Activated effector memory CD4-positive, alpha-beta T cell treated with anti-CD3 and anti-CD28 coated beads, Interleukin-2, amount 50 U/mL, for 16 hours (primary cell): Measurements from ENCODE around the gene APOB.
A peak's percentile ranks its signal among the peaks of the same experiment; 100 is the strongest.

Experiments
- DNase-seq: peaks from one replicate; pipeline ENCODE4 v3.0.0-alpha.2; 2020

The APOB gene

DNA sequence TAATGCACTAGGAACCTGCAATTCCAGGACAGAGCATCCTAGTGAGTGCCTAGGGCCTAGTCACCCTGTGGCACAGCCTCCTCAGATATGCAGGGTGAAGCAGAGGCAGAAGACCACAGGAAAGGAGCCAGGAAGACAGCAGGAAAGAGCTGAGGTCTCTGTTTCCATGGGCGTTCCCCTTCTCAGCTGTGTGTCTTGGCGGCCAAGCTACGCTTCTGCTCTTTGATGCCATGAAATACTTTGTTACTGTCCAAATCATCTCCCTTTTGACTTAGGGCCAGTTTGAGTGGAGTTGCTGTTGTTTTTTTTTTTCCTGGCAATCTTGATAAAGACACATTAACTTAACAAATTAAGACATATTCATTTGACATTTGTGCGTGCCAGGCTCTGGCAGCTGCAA is 67.3 kb downstream of the APOB start:
- DNase-seq = no peak

DNA sequence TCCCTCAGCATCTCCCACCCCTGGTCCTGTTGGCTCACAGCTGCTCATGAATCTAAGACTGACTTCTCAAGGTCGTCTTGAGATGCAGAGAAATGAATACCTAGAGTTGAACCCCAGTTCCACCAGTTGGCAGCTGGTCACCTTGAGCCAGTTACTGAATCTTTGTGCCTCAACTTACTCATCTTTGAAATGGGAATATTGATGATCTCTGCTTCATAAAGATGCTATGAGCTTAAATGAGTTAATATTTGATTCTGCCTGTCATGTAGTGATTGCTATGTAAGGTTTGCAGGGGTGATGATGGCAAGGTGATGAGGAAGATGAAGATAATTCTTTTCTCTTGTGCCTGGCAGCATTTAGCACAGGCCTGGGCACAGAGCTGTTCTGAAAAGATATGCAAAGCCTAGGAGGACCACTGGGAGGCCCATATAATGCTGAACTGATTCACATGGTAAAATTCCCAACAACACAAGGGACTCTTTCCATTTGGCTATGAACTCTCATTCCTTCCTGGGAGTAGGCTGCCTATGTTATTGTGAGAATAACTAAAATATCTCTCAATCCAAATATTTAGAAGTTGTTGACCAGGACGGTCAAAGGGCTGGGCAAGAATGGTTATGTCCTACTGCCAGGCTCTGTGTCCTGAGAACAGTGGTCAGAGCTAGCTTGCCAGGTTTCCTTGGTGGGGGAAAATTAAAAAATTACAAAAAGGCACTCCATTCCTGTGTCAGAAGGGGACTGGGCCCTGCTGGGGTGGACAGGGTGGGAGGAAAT is 70.9 kb downstream of the APOB start:
- DNase-seq = no peak

DNA sequence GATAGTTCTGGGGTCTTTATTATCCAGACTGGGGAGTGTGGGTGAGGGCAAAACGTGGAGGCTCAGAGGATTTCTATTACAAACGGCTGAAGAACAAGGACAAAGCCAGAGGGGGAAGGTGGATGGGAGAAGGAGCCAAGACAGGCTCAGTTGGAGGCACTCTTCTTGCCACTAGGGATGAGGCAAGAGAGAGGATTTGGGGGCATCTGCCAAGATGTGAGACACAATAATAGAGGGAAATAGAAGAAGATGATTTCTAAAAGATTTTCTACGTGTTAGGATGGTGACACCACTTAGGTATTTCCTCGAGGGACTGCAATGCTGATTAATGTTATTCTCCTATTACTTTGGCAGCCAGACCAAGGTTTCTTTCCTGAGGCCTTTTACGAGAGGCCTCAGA is 71.8 kb downstream of the APOB start:
- DNase-seq = no peak

DNA sequence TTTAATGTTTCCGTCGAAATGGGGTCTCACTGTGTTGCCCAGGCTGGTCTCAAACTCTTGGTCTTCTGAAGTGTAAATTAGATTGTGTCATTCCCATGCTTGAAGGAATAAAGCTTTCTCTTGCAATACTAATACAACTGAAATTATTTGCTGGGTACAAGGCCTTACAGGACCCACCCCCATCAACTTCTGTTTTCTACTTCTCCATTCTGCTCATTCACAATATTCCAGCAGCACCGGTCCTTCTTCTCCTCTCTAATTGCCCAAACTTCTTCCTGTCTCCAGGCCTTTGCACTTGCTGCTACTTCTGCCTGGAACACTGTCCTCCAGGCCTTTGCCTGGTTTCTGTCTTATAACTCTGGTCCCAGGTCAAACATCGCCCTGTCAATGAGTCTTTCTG is 73.8 kb downstream of the APOB start:
- no peak for DNase-seq

DNA sequence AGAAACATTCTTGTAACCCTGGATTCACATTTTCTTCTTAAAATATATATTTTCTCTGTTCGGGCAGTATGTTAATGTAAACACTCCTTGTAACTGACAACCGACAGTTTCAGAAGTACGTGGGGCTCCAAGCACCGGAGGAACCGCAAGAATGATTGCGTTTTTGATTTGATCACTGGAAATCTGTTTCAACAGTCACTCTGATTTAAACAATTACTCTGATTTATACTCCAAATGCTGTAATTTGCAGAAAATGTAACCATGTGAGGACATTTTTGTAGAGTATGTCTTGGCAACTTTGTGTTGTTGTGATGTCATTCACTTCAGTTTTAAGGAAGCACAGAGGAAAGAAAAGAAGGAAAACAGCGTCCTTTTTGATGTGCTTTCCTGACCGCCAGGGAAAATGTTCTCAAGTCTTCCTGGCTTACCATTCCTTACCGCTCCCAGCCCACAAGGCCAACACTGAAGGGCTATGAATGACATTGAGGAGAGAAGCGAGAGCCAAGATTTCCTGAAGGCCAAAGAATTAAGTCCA is 77.7 kb downstream of the APOB start:
- no peak for DNase-seq

DNA sequence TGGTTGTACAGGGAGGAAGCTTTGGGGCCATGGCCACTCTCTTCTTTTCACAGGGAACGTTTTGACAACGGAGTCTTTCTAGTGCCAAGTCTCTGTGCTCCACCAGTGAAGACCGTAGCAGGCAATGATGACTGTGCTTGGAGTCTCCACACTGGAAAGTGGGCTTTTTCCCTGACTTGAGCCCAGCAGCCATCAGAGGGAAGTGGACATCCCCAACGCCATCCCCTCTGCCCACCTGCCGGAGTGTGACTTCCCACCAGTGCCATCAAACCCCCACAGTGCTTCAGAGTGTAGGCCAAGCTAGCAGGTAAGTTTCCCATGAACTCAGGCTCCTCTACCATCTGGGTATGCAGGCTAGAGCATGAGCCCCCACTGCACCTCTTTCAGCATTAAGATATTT is 78.7 kb downstream of the APOB start:
- no peak for DNase-seq

DNA sequence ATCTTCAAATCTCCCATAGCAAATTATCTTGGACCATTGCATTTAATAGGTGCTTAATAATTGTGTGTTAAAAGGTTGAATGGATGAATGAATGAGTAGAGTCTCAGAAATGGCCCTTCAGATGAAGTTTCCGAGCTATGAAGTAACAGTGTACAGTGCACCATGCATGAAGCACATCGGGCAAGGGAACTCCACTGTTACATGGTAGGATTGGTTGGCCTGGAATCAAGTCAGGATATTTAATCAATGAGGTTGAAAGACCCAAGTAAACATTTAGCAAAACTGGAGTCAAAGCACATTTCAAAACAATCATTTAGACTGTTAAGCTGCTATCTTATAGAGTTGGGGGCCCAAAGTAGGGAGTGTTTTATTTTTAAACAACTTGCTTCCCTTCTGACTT is 80.0 kb downstream of the APOB start:
- DNase-seq = no peak

DNA sequence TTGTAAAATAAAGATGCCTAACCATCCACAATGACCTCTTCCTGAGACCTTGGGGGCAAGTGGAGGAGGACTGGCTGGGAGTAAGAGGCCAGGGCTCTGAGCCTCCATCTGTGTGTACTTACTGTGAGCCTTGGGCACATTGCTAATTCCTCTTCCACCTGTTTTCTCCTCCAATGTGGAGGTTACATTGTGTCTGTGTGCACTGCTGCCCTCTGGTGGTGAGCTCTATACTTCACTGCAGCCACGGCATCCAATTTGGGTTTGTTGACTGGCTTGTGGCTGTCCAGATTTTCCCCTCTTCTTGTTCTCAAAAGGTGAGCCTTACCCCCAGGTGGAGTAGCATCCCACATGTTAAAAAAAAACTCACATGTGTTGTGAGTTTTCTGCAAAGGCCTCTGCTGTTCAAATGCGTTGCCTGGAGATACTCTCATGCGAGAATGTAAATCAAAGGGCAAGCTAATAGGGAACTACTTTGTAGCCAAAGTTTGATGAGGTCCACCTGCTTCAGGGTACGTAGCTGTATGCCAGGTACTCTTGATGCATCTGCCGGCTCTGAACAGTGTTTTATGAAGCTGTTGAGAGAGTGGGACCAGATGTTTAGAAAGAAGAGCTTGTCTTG is 80.8 kb downstream of the APOB start:
- peak; percentile 88 for DNase-seq

DNA sequence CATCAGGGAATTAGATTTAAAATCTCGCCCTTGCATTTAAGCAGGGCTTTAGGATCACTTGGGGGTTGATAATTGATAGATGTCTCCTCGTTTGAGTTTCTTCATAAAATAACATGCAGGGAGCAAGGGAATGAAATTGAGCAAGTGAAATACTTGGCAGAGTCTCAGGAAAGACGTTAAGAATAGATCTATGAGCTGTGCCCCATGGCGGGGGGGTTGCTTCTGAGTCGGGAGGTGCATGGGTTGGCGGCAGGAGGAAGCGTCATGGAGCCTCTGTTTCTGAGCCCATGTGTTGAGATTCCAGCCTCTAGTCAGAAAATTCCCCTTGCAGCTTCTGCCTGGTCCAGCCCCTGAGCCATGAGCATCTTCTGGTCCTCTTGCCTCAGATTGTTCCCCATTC is 82.0 kb downstream of the APOB start:
- DNase-seq = no peak

DNA sequence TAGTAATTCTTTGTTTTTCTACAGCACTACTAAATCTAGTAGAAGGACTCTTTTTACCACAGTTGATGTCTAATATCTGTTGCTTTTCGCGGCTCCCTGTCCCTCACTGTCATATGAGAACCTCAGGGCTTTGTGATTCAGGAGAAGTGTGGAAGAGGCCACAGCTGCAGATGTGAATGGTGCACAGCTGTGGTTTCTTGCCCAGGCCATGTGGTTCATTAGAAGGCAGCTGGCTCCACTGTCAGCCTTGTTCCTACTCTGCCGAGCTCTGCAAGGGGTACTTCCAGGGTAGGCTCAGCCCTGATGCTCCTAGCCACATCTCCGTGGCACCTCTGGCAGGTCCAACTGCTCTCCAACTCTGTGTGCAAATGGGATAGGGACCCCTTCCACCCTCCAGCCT is 83.9 kb downstream of the APOB start:
- no peak for DNase-seq

DNA sequence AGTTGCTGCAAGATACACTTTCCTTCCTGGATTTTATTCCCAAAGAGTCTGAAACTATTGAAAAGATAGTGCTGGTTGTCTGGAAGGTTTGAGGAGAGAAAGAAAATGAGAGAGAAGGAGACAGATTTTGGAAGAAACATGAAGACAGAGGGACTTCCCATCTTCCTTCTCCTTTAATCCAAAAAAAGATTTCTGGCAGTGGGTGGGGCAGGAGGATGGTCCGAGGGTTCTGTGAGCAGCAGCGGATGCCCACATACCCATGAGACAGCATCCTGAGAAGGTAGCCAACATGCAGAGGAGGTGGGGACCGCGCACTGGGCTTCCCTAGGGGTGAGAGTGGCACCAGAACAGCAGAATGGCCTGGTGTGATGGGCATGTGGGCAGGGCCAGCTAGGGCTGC is 84.6 kb downstream of the APOB start:
- DNase-seq = no peak

DNA sequence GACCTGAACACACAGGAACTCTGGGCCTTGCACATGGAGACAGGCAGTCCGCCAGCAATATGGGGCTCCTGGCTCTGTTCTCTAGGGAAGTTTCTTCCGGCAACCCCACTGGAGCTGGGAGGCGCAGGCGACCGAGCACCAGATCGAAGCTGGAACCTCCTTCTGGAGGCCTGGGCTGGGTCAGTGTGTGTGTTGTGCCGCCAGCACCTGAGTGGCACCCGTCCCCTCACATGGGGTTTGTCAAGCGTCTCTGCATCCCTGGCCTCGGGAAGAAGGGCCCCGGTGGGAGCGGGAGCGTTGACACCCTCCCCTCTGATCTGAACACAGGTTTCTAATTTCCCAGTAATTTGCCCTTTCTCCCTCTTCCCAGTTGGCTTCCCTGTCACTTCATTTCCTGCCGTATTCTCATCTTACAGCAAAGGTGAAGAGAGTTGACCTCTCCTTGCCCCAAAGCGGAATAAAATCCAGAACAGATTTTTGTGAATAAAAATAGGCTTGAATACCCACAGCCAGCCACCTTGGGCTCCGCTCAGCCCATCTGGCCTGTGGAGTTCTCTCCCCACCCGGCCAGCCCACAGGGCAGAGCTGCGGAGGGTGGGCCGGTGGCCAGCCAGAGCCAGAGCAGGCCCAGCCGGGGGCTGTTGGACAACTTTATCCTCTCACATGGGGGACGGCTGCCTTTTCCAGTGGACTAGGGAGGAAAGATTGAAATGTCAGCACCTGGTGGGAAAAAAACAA is 85.9 kb downstream of the APOB start:
- DNase-seq = no peak

DNA sequence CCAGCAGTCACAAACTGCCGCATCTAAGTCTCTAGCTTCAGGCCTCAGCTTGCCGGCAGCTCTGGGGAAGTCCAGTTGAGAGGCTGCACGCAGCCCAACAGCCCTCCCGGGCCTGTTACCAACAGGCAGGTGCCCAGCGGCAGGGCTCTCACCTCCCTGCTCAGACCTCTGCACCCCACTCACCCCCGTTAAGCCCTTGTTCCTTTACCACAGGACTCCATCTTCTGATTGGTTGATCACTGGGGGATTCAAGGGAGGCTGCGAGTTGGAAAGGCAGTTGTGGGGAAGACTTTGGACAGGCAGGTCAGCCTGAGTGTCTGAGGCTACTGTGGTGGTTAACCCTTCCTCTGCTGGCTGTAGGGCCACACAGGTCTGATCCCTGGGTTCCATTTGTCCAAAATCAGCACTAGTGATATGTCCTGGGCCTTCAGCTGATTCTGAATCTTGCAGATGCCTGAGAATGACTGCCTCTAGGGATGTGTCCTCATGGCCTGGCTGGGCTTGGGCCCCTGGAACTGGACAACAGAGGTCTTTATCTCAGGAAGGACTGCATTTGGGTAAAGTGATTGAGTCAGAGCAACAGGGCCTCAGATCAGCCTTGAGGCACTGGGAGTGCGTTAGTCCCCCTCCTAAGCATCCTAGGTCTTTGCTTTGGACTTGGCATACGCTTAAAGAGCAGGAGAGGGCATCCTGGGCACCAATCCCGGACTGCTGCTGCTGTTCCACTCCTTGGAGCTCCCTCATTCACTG is 88.4 kb downstream of the APOB start:
- no peak for DNase-seq

DNA sequence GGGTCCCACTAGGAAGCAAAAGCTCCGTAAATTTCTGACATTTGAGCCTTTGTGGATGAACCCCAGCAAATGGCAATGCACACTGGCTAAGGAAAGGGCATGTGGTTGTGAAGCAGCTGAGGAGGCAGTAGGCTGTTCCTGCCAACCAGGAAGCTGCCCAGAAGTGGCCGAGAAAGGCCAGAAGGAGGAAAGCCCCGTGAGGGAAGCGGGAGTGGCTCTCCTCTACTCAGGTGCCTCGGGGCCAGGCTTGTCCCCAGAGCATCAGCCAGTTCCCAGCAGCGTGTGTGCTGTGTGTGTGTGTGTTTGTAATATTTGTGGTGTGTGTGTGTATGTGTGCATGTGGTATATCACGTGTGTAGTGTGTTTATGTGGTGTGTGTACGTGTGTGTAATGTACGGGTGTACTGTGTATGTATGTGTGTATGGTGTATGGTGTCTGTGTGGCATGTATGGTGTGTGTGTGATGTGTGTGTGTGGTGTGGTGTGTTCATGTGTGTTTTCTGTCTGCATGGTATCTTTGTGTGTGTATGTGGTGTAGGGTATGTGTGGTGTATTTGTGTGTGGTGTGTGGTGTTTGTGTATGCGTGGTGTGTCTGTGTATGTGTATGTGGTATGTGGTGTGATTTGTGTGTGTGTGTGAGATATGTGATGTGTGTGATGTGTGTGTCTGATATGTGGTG is 90.6 kb downstream of the APOB start:
- no peak for DNase-seq
